ENCODE measurements around the gene LEKR1.
A peak's percentile ranks its signal among the peaks of the same experiment; 100 is the strongest.

The LEKR1 gene

DNA sequence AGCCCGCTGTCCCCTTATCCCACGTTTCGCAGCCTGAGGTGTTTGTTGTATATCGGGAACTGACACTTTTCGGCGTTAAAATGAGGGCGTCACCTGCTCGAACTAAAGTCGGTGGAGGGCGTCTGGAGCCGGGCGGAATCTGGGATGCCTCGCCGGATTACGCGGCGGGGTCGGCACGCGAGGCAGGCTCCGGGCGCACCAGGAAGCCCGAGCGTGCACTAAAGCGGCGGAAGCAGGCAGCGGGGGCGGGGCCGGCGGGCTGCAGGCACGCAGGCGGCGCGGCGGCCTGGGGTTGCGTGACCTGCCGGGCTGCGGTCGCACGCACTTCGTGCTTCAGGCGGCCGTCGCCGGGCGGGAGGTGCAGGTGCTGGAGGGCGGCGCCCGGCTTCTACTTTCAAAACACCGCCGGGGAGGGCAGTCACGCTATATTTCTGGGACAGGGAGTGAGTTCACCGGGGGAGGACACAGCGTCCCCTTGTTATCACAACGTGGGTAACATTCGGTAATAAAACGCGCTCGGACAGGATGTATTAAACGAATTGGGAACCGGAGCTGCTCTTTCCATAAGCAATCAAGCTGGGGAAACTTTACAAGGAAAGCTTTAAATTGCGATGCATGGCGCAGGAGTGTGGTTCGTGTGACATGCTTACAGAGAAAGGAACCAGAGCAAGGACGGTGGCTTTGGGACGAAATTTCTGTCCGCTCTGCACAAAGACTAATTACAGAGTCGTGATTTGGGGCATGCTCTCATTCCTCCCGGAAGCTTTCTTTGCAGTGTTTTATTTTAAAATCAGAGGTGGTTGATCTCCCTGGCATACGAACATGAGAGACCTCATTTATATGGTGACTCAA, 9.1 kb upstream of the LEKR1 start (continued):
- TF ChIP-seq, protein P1, sequence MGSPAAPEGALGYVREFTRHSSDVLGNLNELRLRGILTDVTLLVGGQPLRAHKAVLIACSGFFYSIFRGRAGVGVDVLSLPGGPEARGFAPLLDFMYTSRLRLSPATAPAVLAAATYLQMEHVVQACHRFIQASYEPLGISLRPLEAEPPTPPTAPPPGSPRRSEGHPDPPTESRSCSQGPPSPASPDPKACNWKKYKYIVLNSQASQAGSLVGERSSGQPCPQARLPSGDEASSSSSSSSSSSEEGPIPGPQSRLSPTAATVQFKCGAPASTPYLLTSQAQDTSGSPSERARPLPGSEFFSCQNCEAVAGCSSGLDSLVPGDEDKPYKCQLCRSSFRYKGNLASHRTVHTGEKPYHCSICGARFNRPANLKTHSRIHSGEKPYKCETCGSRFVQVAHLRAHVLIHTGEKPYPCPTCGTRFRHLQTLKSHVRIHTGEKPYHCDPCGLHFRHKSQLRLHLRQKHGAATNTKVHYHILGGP (tag by site-specific recombination; IDR thresholded peaks at IDR 0.05): no peak
- TF ChIP-seq ZNF768 (tag by site-specific recombination; IDR thresholded peaks at IDR 0.05): no peak
- TF ChIP-seq, protein P2, sequence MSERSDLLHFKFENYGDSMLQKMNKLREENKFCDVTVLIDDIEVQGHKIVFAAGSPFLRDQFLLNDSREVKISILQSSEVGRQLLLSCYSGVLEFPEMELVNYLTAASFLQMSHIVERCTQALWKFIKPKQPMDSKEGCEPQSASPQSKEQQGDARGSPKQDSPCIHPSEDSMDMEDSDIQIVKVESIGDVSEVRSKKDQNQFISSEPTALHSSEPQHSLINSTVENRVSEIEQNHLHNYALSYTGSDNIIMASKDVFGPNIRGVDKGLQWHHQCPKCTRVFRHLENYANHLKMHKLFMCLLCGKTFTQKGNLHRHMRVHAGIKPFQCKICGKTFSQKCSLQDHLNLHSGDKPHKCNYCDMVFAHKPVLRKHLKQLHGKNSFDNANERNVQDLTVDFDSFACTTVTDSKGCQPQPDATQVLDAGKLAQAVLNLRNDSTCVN (tag by site-specific recombination; optimal IDR thresholded peaks at IDR 0.05): peak; percentile 66

- H3K36me3 ChIP-seq (ENCODE audit: control insufficient read depth in 2 of 2, insufficient read depth in 1 of 2, low read length in 2 of 2): no peaks in the 10 kb centered on the region
- no peaks in the 10 kb centered on the region for H3K9me3 ChIP-seq (ENCODE audit: control insufficient read depth, insufficient read depth, low read depth, low read length)
- POLR2A ChIA-PET: interaction anchor here (1.0 kb wide), 1 partner anchor 271 kb away, joined by 5 read pairs; no protein-coding TSS in a partner anchor
- no peaks in the 10 kb centered on the region for H3K4me1 ChIP-seq (ENCODE audit: control insufficient read depth, insufficient read depth, low read length)
- peak overlapping the region; percentile 41 for H3K4me3 ChIP-seq (ENCODE audit: low read depth, low read length)
- peak overlapping the region; percentile 72 for H3K27ac ChIP-seq (ENCODE audit: extremely low read depth, low read depth, low read length)
- CTCF ChIA-PET: interaction anchor here (0.7 to 0.9 kb wide), 3 partner anchors 48 to 254 kb away, joined by 3 to 4 read pairs (median 3); no protein-coding TSS in a partner anchor
- no peak for TF ChIP-seq ZNF677 (tag by site-specific recombination; IDR thresholded peaks at IDR 0.05)
- TF ChIP-seq, protein P3, sequence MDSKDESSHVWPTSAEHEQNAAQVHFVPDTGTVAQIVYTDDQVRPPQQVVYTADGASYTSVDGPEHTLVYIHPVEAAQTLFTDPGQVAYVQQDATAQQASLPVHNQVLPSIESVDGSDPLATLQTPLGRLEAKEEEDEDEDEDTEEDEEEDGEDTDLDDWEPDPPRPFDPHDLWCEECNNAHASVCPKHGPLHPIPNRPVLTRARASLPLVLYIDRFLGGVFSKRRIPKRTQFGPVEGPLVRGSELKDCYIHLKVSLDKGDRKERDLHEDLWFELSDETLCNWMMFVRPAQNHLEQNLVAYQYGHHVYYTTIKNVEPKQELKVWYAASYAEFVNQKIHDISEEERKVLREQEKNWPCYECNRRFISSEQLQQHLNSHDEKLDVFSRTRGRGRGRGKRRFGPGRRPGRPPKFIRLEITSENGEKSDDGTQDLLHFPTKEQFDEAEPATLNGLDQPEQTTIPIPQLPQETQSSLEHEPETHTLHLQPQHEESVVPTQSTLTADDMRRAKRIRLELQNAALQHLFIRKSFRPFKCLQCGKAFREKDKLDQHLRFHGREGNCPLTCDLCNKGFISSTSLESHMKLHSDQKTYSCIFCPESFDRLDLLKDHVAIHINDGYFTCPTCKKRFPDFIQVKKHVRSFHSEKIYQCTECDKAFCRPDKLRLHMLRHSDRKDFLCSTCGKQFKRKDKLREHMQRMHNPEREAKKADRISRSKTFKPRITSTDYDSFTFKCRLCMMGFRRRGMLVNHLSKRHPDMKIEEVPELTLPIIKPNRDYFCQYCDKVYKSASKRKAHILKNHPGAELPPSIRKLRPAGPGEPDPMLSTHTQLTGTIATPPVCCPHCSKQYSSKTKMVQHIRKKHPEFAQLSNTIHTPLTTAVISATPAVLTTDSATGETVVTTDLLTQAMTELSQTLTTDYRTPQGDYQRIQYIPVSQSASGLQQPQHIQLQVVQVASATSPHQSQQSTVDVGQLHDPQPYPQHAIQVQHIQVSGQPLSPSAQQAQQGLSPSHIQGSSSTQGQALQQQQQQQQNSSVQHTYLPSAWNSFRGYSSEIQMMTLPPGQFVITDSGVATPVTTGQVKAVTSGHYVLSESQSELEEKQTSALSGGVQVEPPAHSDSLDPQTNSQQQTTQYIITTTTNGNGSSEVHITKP (tag by site-specific recombination; IDR thresholded peaks at IDR 0.05): peak; percentile 67
- TF ChIP-seq, protein P4, sequence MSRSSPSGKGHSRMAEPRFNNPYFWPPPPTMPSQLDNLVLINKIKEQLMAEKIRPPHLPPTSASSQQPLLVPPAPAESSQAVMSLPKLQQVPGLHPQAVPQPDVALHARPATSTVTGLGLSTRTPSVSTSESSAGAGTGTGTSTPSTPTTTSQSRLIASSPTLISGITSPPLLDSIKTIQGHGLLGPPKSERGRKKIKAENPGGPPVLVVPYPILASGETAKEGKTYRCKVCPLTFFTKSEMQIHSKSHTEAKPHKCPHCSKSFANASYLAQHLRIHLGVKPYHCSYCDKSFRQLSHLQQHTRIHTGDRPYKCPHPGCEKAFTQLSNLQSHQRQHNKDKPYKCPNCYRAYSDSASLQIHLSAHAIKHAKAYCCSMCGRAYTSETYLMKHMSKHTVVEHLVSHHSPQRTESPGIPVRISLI (tag by site-specific recombination; IDR thresholded peaks at IDR 0.05): no peak
Observed at GRCh38 chr3:156817646-156818272, 8.4 kb upstream of the LEKR1 start.

- no peak overlapping the region for H3K27ac ChIP-seq (ENCODE audit: extremely low read depth, low read depth, low read length)
- no peaks in the 10 kb centered on the region for H3K4me1 ChIP-seq (ENCODE audit: control insufficient read depth, insufficient read depth, low read length)
- H3K9me3 ChIP-seq (ENCODE audit: control insufficient read depth, insufficient read depth, low read depth, low read length): no peaks in the 10 kb centered on the region
- no peaks in the 10 kb centered on the region for H3K36me3 ChIP-seq (ENCODE audit: control insufficient read depth in 2 of 2, insufficient read depth in 1 of 2, low read length in 2 of 2)
- CTCF ChIA-PET: no interaction called here
- no peak for TF ChIP-seq ZNF48 (tag by site-specific recombination; IDR thresholded peaks at IDR 0.05)
- no peak for TF ChIP-seq ZFP37 (tag by site-specific recombination; IDR thresholded peaks at IDR 0.05)
- no peak for TF ChIP-seq ZNF10 (tag by site-specific recombination; IDR thresholded peaks at IDR 0.05)
- no peak for TF ChIP-seq ZNF157 (tag by site-specific recombination; IDR thresholded peaks at IDR 0.05)
- TF ChIP-seq ZNF791 (tag by site-specific recombination; IDR thresholded peaks at IDR 0.05): no peak
- no peak for TF ChIP-seq YY1 (tag by site-specific recombination; IDR thresholded peaks at IDR 0.05)
- TF ChIP-seq, protein P5, sequence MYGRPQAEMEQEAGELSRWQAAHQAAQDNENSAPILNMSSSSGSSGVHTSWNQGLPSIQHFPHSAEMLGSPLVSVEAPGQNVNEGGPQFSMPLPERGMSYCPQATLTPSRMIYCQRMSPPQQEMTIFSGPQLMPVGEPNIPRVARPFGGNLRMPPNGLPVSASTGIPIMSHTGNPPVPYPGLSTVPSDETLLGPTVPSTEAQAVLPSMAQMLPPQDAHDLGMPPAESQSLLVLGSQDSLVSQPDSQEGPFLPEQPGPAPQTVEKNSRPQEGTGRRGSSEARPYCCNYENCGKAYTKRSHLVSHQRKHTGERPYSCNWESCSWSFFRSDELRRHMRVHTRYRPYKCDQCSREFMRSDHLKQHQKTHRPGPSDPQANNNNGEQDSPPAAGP (tag by site-specific recombination; IDR thresholded peaks at IDR 0.05): no peak
- H3K4me3 ChIP-seq (ENCODE audit: low read depth, low read length): no peak overlapping the region
- POLR2A ChIA-PET: no interaction called here
Observed at GRCh38 chr3:156818273-156818651, 7.9 kb upstream of the LEKR1 start.
